ENCODE data around the gene ACADSB.

GRCh38 chr10:122998360-122998917 lies 10.4 kb upstream of the ACADSB start:
- TF ChIP-seq, protein P1, sequence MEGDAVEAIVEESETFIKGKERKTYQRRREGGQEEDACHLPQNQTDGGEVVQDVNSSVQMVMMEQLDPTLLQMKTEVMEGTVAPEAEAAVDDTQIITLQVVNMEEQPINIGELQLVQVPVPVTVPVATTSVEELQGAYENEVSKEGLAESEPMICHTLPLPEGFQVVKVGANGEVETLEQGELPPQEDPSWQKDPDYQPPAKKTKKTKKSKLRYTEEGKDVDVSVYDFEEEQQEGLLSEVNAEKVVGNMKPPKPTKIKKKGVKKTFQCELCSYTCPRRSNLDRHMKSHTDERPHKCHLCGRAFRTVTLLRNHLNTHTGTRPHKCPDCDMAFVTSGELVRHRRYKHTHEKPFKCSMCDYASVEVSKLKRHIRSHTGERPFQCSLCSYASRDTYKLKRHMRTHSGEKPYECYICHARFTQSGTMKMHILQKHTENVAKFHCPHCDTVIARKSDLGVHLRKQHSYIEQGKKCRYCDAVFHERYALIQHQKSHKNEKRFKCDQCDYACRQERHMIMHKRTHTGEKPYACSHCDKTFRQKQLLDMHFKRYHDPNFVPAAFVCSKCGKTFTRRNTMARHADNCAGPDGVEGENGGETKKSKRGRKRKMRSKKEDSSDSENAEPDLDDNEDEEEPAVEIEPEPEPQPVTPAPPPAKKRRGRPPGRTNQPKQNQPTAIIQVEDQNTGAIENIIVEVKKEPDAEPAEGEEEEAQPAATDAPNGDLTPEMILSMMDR (IDR thresholded peaks at IDR 0.05) = no peak
- TF ChIP-seq POLR2A (IDR thresholded peaks at IDR 0.05) = no peak
